ENCODE measurements around the gene PLAAT3.
"Not testable (repeated sequence)": the region's sequence is repeated elsewhere in the genome, so short reads cannot be mapped to it uniquely, and the experiment has no call there.

PLAAT3 gene

DNA sequence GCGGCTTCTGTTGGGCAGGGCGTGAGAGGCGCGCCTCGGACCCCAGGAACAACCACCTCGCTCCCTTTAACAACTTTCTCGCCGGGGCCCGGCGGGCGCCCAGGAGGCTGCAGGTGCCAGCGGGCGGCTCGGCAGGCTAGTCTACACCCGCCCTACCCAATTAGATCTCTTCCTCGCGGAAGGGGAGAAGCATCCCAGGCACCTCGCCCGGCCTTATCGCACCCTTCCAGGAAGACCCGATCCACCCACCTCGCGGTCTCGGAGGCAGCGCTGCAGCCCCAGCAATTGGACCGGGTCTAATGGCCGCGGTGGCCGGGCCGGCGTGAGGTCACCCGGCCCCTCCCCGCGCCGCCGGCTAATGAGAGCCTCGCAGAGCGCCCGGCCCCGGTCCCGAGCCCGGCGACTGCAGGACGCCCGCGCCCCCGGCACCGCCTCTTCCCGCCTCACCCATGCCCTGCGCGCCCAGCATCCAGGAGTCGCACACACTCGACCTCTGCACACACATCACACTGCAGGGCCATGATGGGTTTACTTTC lies at the start of gene PLAAT3:
PLAAT3 (minus strand) TSS at position 298 of the 536 bp plus-strand sequence. CDS start 419 bp downstream, outside the sequence.
- no peak for DNase-seq (ENCODE audit: low read depth)

DNA sequence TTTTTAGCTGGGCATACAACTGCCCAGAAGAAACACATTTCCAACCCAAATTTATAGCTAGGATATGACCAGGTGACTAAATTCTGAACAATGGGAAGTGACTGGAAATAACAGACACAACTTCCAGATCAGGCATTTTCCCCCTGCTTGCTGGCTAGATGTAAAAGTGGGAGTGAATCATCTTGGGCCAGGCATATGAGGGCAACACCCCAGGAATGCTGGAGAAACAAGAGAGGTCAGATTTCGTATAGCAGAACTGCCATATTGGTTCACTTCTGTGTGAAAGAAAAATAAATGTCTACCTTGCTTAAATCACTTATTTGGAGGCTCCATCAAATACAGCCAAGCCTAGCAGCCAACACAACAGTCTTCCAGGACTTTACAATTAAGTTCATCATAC lies 49.6 kb upstream of the PLAAT3 start:
- no peak for DNase-seq (ENCODE audit: low read depth)

DNA sequence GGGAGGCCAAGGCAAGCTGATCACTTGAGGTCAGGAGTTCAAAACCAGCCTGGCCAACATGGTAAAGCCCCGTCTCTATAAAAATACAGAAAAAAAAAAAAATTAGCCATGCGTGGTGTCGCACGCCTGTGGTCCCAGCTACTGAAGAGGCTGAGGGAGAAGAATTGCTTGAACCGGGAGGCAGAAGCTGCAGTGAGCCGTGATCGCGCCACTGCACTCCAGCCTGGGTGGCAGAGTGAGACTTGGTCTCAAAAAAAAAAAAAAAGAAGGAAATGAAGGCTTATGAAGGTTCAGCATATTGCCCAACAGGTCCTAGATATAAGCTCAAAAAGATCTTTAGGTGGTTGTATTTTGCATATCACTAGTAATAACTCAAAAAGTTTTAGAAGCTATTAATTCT lies 46.7 kb upstream of the PLAAT3 start:
- no peak for DNase-seq (ENCODE audit: low read depth)

DNA sequence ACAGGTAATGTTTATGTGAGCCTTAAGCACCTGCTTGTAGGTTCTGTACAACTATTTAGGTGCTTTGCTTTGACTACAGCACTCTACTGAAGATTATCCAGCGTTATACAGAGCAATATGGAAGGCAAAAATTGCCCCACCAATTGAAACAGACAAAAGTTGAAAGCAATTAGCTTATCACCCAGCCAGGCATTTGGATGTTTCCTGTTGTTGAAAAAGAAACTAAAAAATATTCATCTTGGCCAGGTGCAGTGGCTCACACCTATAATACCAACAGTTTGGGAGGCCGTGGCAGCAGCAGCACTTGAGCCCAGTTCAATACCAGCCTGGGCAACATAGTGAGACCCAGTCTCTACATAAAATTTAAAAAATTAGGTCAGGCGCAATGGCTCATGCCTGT lies 38.4 kb upstream of the PLAAT3 start:
- DNase-seq (ENCODE audit: low read depth): no peak

DNA sequence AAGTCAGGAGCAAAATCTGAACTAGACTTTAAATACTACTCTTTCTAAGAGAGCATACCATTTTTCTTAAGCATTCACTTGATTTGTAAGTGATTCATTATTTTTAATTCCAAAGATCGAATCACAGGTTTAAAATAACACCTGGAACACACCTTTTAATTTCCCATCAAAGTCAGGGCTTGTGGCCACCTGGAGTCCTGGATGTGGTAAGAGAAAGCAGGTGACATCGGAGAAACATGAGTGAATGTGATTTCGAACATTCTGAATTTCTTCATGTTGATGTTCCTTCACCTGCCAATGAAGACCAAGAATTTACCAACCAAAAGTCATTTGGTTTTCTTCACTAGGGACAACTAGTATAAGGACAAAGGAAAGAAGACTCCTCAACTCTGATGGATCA lies 29.0 kb upstream of the PLAAT3 start:
- DNase-seq (ENCODE audit: low read depth): no peak

DNA sequence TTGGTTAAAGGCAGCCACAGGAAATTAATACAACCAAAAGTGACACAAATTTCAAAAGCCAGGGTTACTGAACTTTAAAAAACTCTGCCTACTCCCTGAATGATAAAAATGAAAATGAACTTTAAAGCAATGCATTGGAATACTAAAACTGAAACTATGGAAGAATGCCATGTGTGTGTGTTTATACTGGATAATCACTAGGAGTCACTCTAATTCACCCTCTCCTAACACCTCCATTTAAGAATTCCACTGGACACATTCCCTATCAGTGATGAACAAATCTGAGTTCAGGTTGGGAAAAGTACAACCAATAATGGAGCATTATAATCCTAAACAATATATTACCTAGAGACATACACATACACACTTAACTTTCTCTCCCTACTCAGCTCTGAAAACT lies 27.5 kb upstream of the PLAAT3 start:
- DNase-seq (ENCODE audit: low read depth): no peak

DNA sequence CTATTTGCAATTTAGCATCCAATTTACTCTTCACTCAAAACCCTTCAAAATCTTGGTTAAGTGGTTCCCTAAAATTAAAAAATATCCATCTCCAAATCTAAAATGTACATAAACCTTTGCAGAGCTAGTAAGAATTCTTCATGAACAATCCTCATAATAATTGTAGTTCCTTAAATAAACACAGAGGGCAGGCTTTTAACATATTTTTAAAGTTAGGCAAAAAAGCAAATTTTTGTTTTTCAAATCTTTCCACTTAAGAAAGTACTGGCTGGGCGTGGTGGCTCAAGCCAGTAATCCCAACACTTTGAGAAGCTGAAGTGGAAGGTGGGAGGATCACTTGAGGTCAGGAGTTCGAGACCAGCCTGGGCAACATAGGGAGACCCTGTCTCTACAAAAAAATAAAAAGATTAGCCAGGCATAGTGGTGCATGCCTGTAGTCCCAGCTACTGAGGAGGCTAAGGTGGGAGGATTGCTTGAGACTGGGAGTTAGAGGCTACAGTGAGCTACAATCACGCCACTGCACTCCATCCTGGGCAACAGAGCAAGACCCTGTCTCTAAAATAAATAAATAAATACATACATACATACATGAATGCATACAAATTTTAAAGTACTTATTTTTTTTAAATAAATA lies 25.1 kb upstream of the PLAAT3 start:
- DNase-seq (ENCODE audit: low read depth): no peak

DNA sequence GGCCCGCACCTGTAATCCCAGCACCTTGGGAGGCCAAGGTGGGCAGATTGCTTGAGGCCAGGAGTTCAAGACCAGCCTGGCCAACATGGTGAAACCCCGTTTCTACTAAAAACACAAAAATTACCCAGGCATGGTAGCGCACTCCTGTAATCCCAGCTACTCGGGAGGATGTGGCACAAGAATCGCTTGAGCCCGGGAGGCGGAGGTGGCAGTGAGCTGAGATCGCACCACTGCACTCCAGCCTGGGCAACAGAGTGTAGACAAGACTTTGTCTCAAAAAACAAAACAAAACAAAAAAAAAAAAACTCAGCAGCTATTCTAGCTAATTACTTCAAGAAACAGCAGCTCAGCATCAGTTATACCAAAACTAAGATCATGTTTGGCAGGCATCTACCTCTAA lies 24.2 kb upstream of the PLAAT3 start:
- not testable (repeated sequence) for DNase-seq (ENCODE audit: low read depth)

DNA sequence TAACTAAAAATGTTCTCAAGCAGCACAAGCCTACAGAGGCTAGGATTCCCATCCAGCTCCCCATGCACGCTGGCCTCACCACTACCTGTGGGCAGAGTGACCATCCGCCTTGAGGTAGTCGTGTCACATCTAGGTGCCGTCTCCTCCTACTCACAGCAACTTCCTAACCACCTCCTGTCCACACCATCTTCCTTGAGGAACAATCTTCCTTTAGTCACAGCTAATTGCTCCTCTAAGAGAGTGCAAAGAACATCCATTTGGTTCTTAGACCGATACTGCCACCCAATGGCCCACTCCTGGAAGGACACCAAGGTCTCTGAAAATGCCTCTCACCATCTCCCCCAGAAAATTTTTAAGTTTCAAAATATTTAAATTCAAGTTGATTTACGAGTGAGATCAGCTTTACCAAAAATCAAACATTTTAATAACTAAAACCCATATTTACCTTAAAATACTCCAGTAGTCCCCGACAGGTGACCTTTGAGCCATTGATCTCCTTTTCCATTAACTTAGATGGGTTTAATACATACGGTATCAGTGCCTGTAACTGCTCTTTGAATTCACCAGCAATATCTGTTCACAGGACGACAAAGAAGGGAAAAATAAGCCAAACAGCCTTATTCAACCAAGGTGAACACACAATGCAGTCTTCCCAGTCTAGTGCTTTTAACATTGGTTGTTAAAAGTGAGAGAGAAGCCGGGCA lies 21.7 kb upstream of the PLAAT3 start:
- peak; percentile 48 for DNase-seq (ENCODE audit: low read depth)

DNA sequence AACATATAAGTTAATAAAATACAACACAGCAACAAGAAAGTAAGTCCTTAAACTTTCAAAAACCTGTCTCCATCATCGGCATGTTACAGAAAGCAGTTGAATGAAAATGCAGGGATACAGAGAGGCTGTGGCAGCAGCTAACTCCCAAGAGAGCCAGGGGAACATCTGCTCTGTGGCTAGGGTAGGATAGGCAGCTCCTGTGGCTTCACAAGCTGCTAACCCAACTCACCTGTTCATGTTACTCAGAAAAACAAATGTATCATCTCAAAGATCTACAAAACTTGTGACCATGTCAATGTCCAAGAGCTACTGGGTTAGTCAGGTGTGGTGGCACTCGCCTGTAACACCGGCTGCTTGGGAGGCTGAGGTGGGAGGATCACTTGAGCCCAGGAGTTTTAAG lies 15.2 kb upstream of the PLAAT3 start:
- DNase-seq (ENCODE audit: low read depth): no peak

DNA sequence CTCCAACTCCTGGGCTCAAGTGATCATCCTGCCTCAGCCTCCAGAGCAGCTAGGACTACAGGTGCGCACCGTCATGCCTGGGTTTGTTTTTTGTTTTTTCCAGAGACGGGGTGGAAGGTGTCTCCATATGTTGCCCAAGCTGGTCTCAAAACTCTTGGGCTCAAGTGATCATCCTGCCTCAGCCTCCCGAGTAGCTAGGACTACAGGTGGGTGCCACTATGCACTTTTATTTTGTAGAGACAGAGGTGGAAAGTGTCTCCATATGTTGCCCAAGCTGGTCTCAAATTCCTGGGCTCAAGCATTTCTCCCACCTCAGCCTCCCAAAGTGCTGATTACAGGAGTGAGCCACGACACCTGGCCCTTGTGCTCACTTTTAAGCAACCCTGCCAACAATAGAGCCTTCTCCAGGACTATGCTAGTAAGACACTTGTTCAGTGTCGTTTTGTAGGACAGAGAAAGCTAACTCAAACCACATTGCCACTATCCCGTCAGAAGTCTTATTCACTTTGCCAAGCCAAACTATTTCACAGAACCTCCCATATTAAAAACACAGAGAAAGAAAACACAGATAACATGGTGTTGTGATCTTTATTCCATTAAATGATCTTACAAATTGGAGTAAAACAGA lies 9.4 kb upstream of the PLAAT3 start:
- DNase-seq (ENCODE audit: low read depth): no peak

DNA sequence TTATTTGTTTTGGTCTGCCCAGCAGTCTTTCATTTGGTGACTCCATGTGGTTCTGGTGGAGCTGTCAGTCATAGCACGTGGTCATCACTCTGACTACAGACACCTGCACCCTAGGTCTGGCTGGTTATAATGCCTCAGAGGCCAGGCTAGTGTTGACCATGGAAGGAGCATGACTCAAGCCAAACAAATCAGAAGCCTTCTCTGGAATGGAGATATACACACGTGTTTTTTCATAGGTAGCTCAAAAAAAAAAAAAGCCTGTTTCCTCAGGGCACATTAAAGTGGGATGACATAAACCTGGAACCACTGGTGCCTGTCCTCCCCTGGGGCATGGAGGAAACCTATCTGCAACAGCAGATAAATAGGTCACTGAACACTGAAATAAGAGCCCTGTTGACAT lies 8.1 kb upstream of the PLAAT3 start:
- no peak for DNase-seq (ENCODE audit: low read depth)

DNA sequence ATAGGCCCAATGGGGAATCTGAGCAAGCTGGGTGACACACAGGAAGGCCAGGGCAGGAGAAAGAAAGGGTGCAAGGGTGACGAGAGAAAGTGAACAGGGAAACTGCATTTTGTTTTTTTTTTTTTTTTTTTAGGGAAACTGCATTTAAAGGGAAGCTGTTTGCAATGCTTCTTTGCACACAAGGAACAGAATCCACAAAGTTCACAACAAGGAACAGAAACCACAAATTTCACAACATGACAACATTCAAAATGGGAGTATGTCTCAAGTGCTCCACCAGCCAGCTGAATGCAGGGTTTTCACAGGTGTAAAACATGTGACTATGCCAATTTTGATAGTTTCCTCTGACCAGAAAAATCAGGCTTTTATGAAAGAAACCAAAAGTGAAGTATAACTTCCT lies 6.8 kb upstream of the PLAAT3 start:
- no peak for DNase-seq (ENCODE audit: low read depth)

DNA sequence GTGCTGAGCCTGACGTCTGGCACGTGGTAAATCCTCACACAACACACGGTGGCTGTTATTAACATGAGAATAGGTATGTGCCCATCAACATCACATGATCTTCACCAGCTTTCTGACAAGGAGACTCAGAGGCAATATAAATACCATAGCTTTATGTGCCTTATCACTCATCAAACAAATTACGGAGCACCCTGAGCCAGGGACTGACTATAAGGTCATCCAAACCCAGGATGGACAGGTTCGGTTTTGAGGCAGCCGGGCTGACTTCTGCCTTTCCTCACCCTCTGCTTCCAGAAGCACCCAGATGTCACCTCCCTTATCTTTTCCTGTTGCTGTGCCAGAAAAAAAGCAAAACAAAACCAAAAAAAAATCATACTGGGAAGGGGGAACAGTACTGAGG lies 5.7 kb upstream of the PLAAT3 start:
- no peak for DNase-seq (ENCODE audit: low read depth)

DNA sequence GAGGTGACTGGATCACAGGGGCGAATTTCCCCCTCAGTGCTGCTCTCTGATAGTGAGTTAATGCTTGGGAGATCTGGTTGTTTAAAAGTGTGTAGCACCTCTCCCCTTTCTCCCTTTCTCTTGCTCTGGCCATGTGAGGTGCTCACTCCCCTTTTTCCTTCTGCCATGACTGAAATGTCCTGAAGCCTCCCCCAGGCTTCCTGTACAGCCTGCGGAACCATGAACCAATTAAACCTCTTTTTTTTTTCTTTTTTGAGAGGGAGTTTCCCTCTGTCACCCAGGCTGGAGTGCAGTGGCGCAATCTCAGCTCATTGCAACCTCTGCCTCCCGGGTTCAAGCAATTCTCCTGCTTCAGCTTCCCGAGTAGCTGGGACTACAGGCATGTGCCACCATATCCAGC lies 3.5 kb upstream of the PLAAT3 start:
- DNase-seq (ENCODE audit: low read depth): not testable (repeated sequence)

DNA sequence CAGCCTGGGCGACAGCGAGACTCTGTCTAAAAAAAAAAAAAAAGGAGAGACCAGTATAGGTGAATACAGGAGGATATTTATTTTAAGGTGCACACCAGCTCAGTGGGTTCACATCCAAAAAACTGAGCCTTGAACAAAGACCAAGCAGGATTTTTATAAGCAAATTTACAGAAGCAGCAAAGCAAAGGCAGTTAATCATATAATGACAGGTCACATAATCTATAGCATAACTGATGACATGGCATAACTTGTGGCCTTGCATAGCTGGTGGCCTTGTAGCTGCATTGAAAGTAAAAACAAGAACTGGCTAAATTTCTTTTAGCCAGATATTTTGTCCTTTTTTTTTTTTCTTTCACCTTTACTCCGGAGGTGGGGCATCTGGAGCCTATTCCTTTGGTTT lies 2.7 kb upstream of the PLAAT3 start:
- no peak for DNase-seq (ENCODE audit: low read depth)

DNA sequence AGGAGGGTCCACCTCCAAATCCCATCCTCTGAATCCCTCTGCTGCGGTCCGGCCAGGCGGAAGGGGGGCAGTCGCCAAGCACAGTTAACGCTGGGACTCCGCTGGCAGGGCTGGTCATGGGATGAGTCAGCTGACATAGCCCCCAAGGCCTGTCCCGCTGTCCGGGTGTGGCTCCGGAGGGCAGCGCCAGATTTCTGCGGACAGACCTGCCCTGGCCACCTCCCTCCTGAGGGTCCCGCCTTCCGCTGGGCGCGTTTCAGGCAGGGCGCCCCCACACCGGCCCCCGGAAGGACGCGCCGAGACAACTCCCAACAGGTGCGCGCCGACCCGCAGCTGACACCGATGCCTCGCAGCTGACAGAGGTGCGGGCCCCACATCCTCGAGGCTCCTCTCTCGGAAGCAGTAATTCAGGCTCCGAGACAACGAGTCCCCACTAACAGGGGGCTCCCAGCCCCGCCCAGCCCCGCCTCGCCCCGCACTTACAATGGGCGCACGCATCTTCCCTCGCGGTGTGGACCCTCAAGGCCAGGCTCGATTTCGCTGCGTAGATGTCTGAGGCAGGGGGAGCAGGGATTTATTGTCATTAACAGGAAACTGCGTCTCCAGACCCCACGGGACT lies 607 bp downstream of the PLAAT3 start:
- DNase-seq (ENCODE audit: low read depth): no peak

DNA sequence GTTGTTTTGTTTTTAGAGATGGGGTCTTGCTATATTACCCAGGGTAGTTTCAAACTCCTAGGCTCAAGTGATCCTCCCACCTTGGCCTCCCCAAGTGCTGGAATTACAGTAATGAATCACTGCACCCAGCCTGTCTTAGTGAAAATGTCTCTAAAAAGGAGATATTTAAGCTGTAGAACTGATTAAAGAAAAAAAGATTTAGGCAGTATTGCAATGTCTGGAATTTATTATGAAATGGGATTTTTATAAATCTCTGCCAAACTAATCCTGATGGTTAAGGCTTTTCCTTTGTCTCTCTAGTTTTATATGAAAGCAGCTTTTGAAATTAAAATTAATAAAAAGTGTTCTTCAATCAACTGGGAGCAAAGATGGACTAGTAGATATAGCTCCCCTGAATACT lies 2.1 kb downstream of the PLAAT3 start:
- no peak for DNase-seq (ENCODE audit: low read depth)

DNA sequence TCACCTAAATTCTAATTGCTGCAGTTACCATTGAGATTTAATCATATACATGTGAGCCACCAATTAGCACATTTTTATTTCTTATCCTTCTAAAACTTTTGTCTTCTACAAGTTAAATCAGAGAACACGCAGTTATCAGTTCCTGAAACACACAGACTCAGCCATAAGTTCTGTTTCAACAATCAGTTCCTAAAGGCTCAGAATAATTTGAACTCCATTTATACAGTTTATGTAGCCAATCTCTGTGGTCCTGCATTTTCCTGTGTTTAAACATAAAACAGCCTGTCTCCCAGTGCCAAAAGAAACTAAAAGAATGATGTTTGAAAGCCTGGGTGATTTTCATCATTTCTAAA lies 2.9 kb downstream of the PLAAT3 start:
- DNase-seq (ENCODE audit: low read depth): no peak

DNA sequence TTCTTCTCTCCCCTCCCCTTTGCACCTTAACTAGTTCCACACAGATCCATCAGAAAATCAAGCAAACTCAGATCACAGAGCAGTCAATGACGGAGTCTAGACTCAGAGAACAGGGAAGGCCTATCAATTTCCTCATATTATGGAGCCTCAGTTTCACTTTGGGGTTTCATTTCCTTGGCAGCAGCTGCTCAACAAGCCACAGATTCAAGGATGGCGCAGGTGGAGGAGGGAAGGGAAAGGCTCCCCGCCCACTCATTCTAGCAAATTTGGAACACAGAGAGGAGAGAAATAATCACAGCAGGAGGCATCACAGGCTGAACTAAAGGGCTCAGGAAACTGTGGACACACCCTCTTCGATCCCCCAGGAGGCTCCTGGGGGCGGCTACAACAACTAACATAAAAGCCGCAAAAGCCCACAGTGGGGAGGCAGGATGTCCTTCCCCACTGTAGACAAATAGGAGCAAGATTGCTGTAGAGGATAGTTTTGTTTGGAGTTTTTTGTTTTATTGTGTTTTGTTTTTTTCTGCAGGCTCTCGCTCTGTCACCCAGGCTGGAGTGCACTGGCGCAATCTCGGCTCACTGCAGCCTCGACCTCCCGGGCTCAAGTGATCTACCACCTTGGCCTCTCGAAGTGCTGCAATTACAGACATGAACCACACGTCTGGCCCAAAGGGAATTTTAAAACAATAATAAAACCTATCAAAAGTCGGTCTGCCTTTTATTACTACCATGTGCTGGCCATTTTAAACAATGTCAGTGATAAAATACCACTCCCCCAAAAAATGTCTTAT lies 3.4 kb downstream of the PLAAT3 start:
- DNase-seq (ENCODE audit: low read depth): no peak

DNA sequence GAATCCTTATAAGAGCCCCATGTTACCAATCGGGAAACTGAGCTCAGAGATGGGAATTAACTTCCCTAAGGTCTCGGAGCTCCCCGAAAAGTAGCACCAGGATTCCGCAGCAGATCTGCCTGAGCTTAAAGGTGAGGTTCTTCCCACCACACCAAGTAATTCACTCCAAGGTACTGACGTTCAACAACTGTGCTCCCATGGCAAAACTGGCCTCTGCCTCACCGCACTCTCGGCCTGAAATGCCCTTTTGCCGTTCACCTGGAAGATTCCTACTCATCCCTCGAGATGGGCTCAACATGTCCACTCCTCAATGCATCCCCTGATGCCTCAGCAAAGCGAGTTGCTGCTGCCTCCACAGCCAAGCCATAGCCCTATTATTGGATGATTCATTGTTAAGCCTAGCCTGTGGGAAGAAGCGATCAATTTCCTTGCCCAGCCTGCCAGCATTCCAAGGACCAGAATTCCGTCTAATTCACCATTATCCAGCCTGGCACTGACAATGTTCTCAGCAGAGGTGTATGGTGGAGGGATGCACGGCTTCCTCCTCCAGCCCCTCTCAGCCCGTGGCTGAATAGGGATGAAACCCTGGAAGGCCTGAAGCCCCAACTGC lies 4.2 kb downstream of the PLAAT3 start:
- no peak for DNase-seq (ENCODE audit: low read depth)

DNA sequence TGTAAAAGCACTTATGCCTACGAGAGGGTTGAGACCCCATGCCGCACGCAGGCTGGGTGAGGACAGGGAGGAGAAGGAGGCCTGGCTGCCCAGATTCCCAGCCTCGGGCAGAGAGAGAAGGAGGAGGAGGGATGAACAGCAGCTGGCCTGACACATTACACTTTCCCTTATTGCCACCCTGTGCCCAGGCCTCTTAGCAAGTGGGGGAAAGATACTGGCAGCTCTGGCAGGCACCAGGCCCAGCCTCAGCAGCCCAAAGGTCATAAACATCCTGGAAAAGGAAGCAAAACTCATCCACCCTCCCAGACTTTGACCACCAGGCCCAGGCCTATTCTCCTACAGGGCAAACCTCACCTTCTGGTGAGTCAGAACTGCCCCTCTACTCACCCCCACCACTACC lies 4.7 kb downstream of the PLAAT3 start:
- DNase-seq (ENCODE audit: low read depth): no peak

Measured in activated T-cell treated with anti-CD3 and anti-CD28 coated beads for 24 hours (primary cell).